Calu3 (cell line): Measurements from ENCODE around the gene MT1B. TPM values are rescaled to one million over a fixed set of nuclear protein-coding genes. Genes with fewer than 3 reads are reported as not detected.

Source experiments
- BruUV-seq: library from RNA; stranded (reverse); fragments of 400-500 nt; replicated peaks from 2 replicates; lab custom pipeline; 2021; lab: Mats Ljungman, UMichigan
- CTCF ChIA-PET: fragments of 300-600 bp; sonication (Branson Sonifier 250); formaldehyde crosslinking; loops from one replicate; lab custom pipeline; 2022; ENCODE audit warnings: antibody characterized with exemption; lab: Charles Lee
- DNase-seq: peaks from one replicate; pipeline ENCODE4 v3.0.0; 2022
- H3K27ac Mint-ChIP-seq: one replicate; pipeline ENCODE4 v1.8.0; 2022; ENCODE audit warnings: mixed read lengths; ENCODE audit not compliant: unreplicated experiment
- H3K27me3 Mint-ChIP-seq: one replicate; pipeline ENCODE4 v1.8.0; 2022; ENCODE audit warnings: mixed read lengths; ENCODE audit not compliant: unreplicated experiment
- H3K36me3 Mint-ChIP-seq: one replicate; pipeline ENCODE4 v1.8.0; 2022; ENCODE audit warnings: mild to moderate bottlenecking, moderate library complexity, mixed read lengths; ENCODE audit not compliant: insufficient read depth, unreplicated experiment
- H3K4me1 Mint-ChIP-seq: one replicate; pipeline ENCODE4 v1.8.0; 2022; ENCODE audit warnings: mild to moderate bottlenecking, low read depth, mixed read lengths; ENCODE audit not compliant: unreplicated experiment
- H3K4me3 Mint-ChIP-seq: one replicate; pipeline ENCODE4 v1.8.0; 2022; ENCODE audit warnings: mild to moderate bottlenecking, low read depth, moderate library complexity, mixed read lengths; ENCODE audit not compliant: unreplicated experiment
- H3K9me3 Mint-ChIP-seq: one replicate; pipeline ENCODE4 v1.8.0; 2022; ENCODE audit warnings: low read depth, mixed read lengths; ENCODE audit not compliant: unreplicated experiment
- CTCF ChIP-seq: fragments of 200-600 bp; IDR thresholded peaks from one replicate; pipeline ENCODE4 v1.8.0; 2022; ENCODE audit warnings: antibody characterized with exemption; ENCODE audit not compliant: unreplicated experiment
- intact Hi-C: fragments of 100-400 bp; cut with micrococcal nuclease; formaldehyde crosslinking; loops from one replicate; pipeline ENCODE4 v1.10.0; 2022; ENCODE audit not compliant: unreplicated experiment
- total RNA-seq: library from RNA; stranded (reverse); gene quantifications from 2 replicates; pipeline ENCODE4 v1.2.3, GENCODE V29; 2022

Gene MT1B
- total RNA-seq, 1 experiment from 2014 or later, result not detected

- CTCF ChIA-PET, result interaction anchor here (0.8 to 1.3 kb wide), 4 partner anchors 24 to 91 kb away, joined by 3 to 4 read pairs (median 3); no protein-coding TSS in a partner anchor
- H3K36me3 Mint-ChIP-seq, result peaks cover 10% of the 10 kb centered on the region
- H3K9me3 Mint-ChIP-seq, result no peaks in the 10 kb centered on the region
- TF ChIP-seq CTCF, result no peak
- no peak overlapping the region for H3K27ac Mint-ChIP-seq
- BruUV-seq, result no TSS peak
- DNase-seq, result no peak
- intact Hi-C loops, result no loop called here
- peaks cover 76% of the 10 kb centered on the region for H3K27me3 Mint-ChIP-seq
- no peak overlapping the region for H3K4me3 Mint-ChIP-seq
- H3K4me1 Mint-ChIP-seq, result peaks cover 26% of the 10 kb centered on the region
These were observed 21.6 kb upstream of the MT1B start for GRCh38 chr16:56630134-56630533.

GRCh38 chr16:56631197-56631596 is 20.5 kb upstream of the MT1B start:
- no TSS peak for BruUV-seq
- peaks cover 7% of the 10 kb centered on the region for H3K36me3 Mint-ChIP-seq
- no peak for TF ChIP-seq CTCF
- no peak for DNase-seq
- H3K9me3 Mint-ChIP-seq, result no peaks in the 10 kb centered on the region
- H3K4me1 Mint-ChIP-seq, result peaks cover 16% of the 10 kb centered on the region
- H3K27me3 Mint-ChIP-seq, result peaks cover 76% of the 10 kb centered on the region
- peak overlapping the region; percentile 68 for H3K4me3 Mint-ChIP-seq
- intact Hi-C loops, result no loop called here
- no peak overlapping the region for H3K27ac Mint-ChIP-seq
- CTCF ChIA-PET, result interaction anchor here (0.6 kb wide), 1 partner anchor 26 kb away, joined by 3 read pairs; no protein-coding TSS in a partner anchor

- H3K4me3 Mint-ChIP-seq, result peak overlapping the region; percentile 68
- DNase-seq, result no peak
- BruUV-seq, result no TSS peak
- peaks cover 7% of the 10 kb centered on the region for H3K36me3 Mint-ChIP-seq
- H3K27me3 Mint-ChIP-seq, result peaks cover 76% of the 10 kb centered on the region
- CTCF ChIA-PET, result interaction anchor here (1.0 kb wide), 1 partner anchor 23 kb away, joined by 4 read pairs; the partner anchor contains the start of gene MT2A
- TF ChIP-seq CTCF, result no peak
- intact Hi-C loops, result no loop called here
- H3K9me3 Mint-ChIP-seq, result no peaks in the 10 kb centered on the region
- H3K4me1 Mint-ChIP-seq, result peaks cover 14% of the 10 kb centered on the region
- no peak overlapping the region for H3K27ac Mint-ChIP-seq
These were observed 19.9 kb upstream of the MT1B start for GRCh38 chr16:56631832-56632155.

- intact Hi-C loops, result no loop called here
- Mint-ChIP-seq H3K4me3 (peak within 1 kb of the TSS; percentile 68), H3K36me3 (peaks cover 7% of the 10 kb centered on the region), H3K27me3 (peaks cover 79% of the 10 kb centered on the region), H3K4me1 (peaks cover 10% of the 10 kb centered on the region), H3K27ac (no peak within 1 kb of the TSS), H3K9me3 (no peaks in the 10 kb centered on the region)
- CTCF ChIA-PET, result interaction anchor here (1.0 kb wide), 1 partner anchor 24 kb away, joined by 4 read pairs; the partner anchor contains the start of gene MT2A
- no peak for DNase-seq
- TF ChIP-seq CTCF, result no peak
- no TSS peak for BruUV-seq
These were observed 19.4 kb upstream of the MT1B start, which contains the start of gene MT1M for GRCh38 chr16:56632156-56632847. Gene MT1M, plus strand, starts transcription at chr16:56632659. Its CDS starts 73 bp downstream, at chr16:56632732.
